ENCODE data around the gene TADA2B. TPM values are rescaled to one million over a fixed set of nuclear protein-coding genes. Genes with fewer than 3 reads are reported as not detected.

The TADA2B gene
- total and polyA plus RNA-seq, 9 of the 15 experiments (the other 6 are each of a cell fraction or from before 2014, with no cell fraction given): 0.55 to 12.2 (median 7.5) TPM

DNA sequence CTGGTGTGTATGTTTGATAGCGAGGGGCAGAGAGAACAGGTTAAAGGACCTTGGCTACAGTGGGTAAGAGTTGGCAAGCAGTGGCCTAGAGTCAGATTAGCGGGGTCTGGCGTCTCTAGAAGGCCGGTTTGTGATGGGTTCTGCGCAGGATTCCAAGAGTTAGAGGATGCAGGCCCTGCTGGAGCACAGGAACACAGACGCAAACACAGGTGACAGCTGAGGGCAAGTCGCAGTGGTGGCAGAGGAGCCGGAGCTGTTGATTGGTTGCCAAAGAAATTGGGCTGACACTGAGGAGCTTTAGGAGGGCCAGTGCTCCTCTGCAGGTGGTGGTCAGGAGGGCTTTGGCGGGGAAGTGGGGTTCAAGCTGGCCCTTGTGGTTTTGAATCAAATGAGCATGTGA, 3.8 kb downstream of the TADA2B start:
- Histone ChIP-seq H3K4me1 (replicated peaks in 1 of 2; ENCODE audit: control insufficient read depth in 2 of 2, insufficient read depth in 2 of 2, low read length in 2 of 2) (peaks cover 17 to 60% of the 10 kb centered on the region in 2 experiments; a peak in 4 of 5 replicates), H3K9me1 (ENCODE audit: control insufficient read depth, insufficient read depth, low read length) (peaks cover 6% of the 10 kb centered on the region), H3K36me3 (ENCODE audit: control insufficient read depth, insufficient read depth, low read length) (peaks cover 11% of the 10 kb centered on the region; the same call in 1 of the 3 replicates), H3K4me2 (ENCODE audit: insufficient read depth, low read length) (no peak overlapping the region), H3K4me3 (no peak overlapping the region), H3K9ac (ENCODE audit: insufficient read depth in 1 of 2, low read depth in 2 of 2, low read length in 2 of 2) (peak overlapping the region in 1 of 2 experiments; percentile 67; a peak in 1 of 4 replicates), H3K9me3 (replicated peaks; ENCODE audit: control insufficient read depth, insufficient read depth, low read depth, low read length) (no peaks in the 10 kb centered on the region), H3K27me3 (ENCODE audit: control insufficient read depth in 2 of 2, insufficient read depth in 2 of 2, low read length in 2 of 2) (no peaks in the 10 kb centered on the region), H2AFZ (ENCODE audit: low read depth, low read length) (no peak overlapping the region), H3K79me2 (ENCODE audit: control insufficient read depth, insufficient read depth, low read length) (peaks cover 70% of the 10 kb centered on the region), H3K27ac (ENCODE audit: extremely low read depth, low read depth, low read length) (no peak overlapping the region), H4K20me1 (replicated peaks; ENCODE audit: control insufficient read depth, insufficient read depth, low read length) (peaks cover 26% of the 10 kb centered on the region)
- POLR2A ChIA-PET: interaction anchor here (0.6 to 1.6 kb wide), 4 partner anchors 8 to 441 kb away, joined by 4 to 13 read pairs (median 4); partner anchors contain the start of gene GRPEL1
- in situ Hi-C loops (cut with MboI) (no loop called here), intact Hi-C loops (cut with micrococcal nuclease) (no loop called here)
- ATAC-seq: no peak
- DNase-seq (ENCODE audit: extremely low read depth in 1 of 4, low spot score in 3 of 4): no peak
- WGBS (ENCODE audit: insufficient coverage, low coverage, missing lambda C conversion rate): 78% methylated on average over 9 of the region's 9 CpGs
- BruUV-seq (replicated peaks): no TSS peak
- no peak for FAIRE-seq
- CTCF ChIA-PET (ENCODE audit: low intra/inter-chr PET ratio): no interaction called here
- TF ChIP-seq BRCA1 (IDR thresholded peaks at IDR 0.05): no peak
- no peak for TF ChIP-seq BRCA1 (CRISPR knock-in tag; IDR thresholded peaks at IDR 0.05)
- TF ChIP-seq, protein P1, sequence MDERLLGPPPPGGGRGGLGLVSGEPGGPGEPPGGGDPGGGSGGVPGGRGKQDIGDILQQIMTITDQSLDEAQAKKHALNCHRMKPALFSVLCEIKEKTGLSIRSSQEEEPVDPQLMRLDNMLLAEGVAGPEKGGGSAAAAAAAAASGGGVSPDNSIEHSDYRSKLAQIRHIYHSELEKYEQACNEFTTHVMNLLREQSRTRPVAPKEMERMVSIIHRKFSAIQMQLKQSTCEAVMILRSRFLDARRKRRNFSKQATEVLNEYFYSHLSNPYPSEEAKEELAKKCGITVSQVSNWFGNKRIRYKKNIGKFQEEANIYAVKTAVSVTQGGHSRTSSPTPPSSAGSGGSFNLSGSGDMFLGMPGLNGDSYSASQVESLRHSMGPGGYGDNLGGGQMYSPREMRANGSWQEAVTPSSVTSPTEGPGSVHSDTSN (CRISPR knock-in tag; IDR thresholded peaks at IDR 0.05; ENCODE audit: low read depth): no peak
- TF ChIP-seq, protein P1 (tag; conservative IDR thresholded peaks at IDR 0.05; ENCODE audit: low read depth): no peak

Data from K562 (cell line).